DLD1 (cell line): ENCODE data around the gene INTS11.
"Not testable (repeated sequence)": the region's sequence is repeated elsewhere in the genome, so short reads cannot be mapped to it uniquely, and the experiment has no call there.

ENCODE experiments used
- in situ Hi-C: cut with HindIII; loops from 2 replicates; pipeline ENCODE4 v1.10.0; 2017; ENCODE audit warnings: low sequenced_read_pairs

Gene INTS11

GRCh38 chr1:1324524-1325287 lies at the start of gene INTS11, which contains the start of gene CPTP:
Gene INTS11, minus strand, starts transcription at chr1:1324660. Its CDS starts 52 bp downstream, at chr1:1324608.
Gene CPTP, plus strand, starts transcription at chr1:1324802. Its CDS starts 2,109 bp downstream, at chr1:1326911.
- in situ Hi-C loops: no loop called here

- in situ Hi-C loops: no loop called here
These were observed 49.5 kb upstream of the INTS11 start for GRCh38 chr1:1373815-1374588.

GRCh38 chr1:1373051-1373814 lies 48.8 kb upstream of the INTS11 start:
- in situ Hi-C loops: no loop called here

- in situ Hi-C loops: no loop called here
These were observed 47.6 kb upstream of the INTS11 start for GRCh38 chr1:1371746-1372711.

GRCh38 chr1:1371364-1371745 lies 46.9 kb upstream of the INTS11 start:
- in situ Hi-C loops: no loop called here

- in situ Hi-C loops: no loop called here
These were observed 46.4 kb upstream of the INTS11 start for GRCh38 chr1:1370771-1371300.

- in situ Hi-C loops: not testable (repeated sequence)
These were observed 45.6 kb upstream of the INTS11 start for GRCh38 chr1:1370094-1370493.

GRCh38 chr1:1367315-1367714 lies 42.9 kb upstream of the INTS11 start:
- in situ Hi-C loops: no loop called here

GRCh38 chr1:1366699-1367066 lies 42.2 kb upstream of the INTS11 start:
- in situ Hi-C loops: no loop called here

GRCh38 chr1:1365875-1366698 lies 41.6 kb upstream of the INTS11 start:
- in situ Hi-C loops: no loop called here

GRCh38 chr1:1364266-1364665 lies 39.8 kb upstream of the INTS11 start:
- in situ Hi-C loops: no loop called here

- in situ Hi-C loops: no loop called here
These were observed 37.5 kb upstream of the INTS11 start for GRCh38 chr1:1361982-1362423.

- in situ Hi-C loops: no loop called here
These were observed 36.9 kb upstream of the INTS11 start for GRCh38 chr1:1361233-1361981.

GRCh38 chr1:1360506-1361169 lies 36.2 kb upstream of the INTS11 start:
- in situ Hi-C loops: no loop called here

GRCh38 chr1:1359664-1360468 lies 35.4 kb upstream of the INTS11 start:
- in situ Hi-C loops: no loop called here

- in situ Hi-C loops: no loop called here
These were observed 34.8 kb upstream of the INTS11 start for GRCh38 chr1:1359308-1359663.
